GM18526 (cell line): ENCODE data around the gene NPIPA5.
"Not testable (repeated sequence)": the region's sequence is repeated elsewhere in the genome, so short reads cannot be mapped to it uniquely, and the experiment has no call there.

ENCODE experiments used
- POLR2A ChIP-seq: IDR thresholded peaks from 3 replicates; pipeline ENCODE4 v1.6.1; 2011; ENCODE audit not compliant: insufficient read length; ENCODE audit errors: extremely low read depth

The NPIPA5 gene

GRCh38 chr16:15378194-15378593 lies at the start of gene NPIPA5:
Gene NPIPA5 (minus strand): TSS chr16:15378294. CDS start chr16:15378294, 0 bp downstream.
- TF ChIP-seq POLR2A: not testable (repeated sequence)

GRCh38 chr16:15427648-15428239 lies 49.6 kb upstream of the NPIPA5 start:
- no peak for TF ChIP-seq POLR2A

GRCh38 chr16:15426796-15427195 lies 48.7 kb upstream of the NPIPA5 start:
- TF ChIP-seq POLR2A: no peak

- no peak for TF ChIP-seq POLR2A
Observed at GRCh38 chr16:15425861-15426260, 47.8 kb upstream of the NPIPA5 start.

GRCh38 chr16:15422222-15422621 lies 44.1 kb upstream of the NPIPA5 start:
- no peak for TF ChIP-seq POLR2A

- no peak for TF ChIP-seq POLR2A
Observed at GRCh38 chr16:15418206-15418605, 40.1 kb upstream of the NPIPA5 start.

- TF ChIP-seq POLR2A: no peak
Observed at GRCh38 chr16:15417197-15417596, 39.1 kb upstream of the NPIPA5 start.

GRCh38 chr16:15415511-15415985 lies 37.5 kb upstream of the NPIPA5 start:
- TF ChIP-seq POLR2A: no peak

- TF ChIP-seq POLR2A: no peak
Observed at GRCh38 chr16:15404792-15405191, 26.7 kb upstream of the NPIPA5 start.

GRCh38 chr16:15403392-15403995 lies 25.4 kb upstream of the NPIPA5 start:
- no peak for TF ChIP-seq POLR2A

GRCh38 chr16:15401972-15402371 lies 23.9 kb upstream of the NPIPA5 start:
- no peak for TF ChIP-seq POLR2A

- TF ChIP-seq POLR2A: no peak
Observed at GRCh38 chr16:15399317-15399716, 21.2 kb upstream of the NPIPA5 start.

- no peak for TF ChIP-seq POLR2A
Observed at GRCh38 chr16:15398618-15399316, 20.7 kb upstream of the NPIPA5 start.

- TF ChIP-seq POLR2A: no peak
Observed at GRCh38 chr16:15396948-15397594, 19.0 kb upstream of the NPIPA5 start.

- TF ChIP-seq POLR2A: not testable (repeated sequence)
Observed at GRCh38 chr16:15395631-15396508, 17.8 kb upstream of the NPIPA5 start, which contains the start of gene MPV17L. Gene MPV17L (plus strand): TSS chr16:15395754. CDS start chr16:15395898, 144 bp downstream.
